Fibroblast of villous mesenchyme (primary cell): ENCODE data around the gene ATP6V0E1. TPM values are rescaled to one million over a fixed set of nuclear protein-coding genes. Genes with fewer than 3 reads are reported as not detected.

Source experiments
- DNase-seq: peaks from one replicate; pipeline ENCODE4 v3.0.0-alpha.2; 2010; ENCODE audit warnings: low read depth
- H3K4me3 ChIP-seq: 2 replicates; pipeline ENCODE4 v1.5.1; 2011; ENCODE audit warnings: low read depth, mild to moderate bottlenecking, low read length
- CTCF ChIP-seq: IDR thresholded peaks from 2 replicates; pipeline ENCODE4 v1.5.1; 2012; ENCODE audit warnings: low read depth, mild to moderate bottlenecking, low read length; ENCODE audit not compliant: insufficient read depth
- total RNA-seq: library from RNA; depleted of rRNA; stranded (reverse); fragments of >200 nt; gene quantifications from 2 replicates; pipeline ENCODE4 v1.2.3, GENCODE V29; 2012

ATP6V0E1 gene
- total RNA-seq, 1 donor: 177 TPM

GRCh38 chr5:173051746-173052145 lies 68.2 kb downstream of the ATP6V0E1 start:
- DNase-seq: peak; percentile 83
- no peak overlapping the region for H3K4me3 ChIP-seq
- no peak for TF ChIP-seq CTCF

- no peak overlapping the region for H3K4me3 ChIP-seq
- TF ChIP-seq CTCF: no peak
- DNase-seq: peak; percentile 39
Measured at GRCh38 chr5:173053041-173053440, 69.5 kb downstream of the ATP6V0E1 start.

- no peak for TF ChIP-seq CTCF
- peak overlapping the region; percentile 58 for H3K4me3 ChIP-seq
- DNase-seq: no peak
Measured at GRCh38 chr5:173055042-173055721, 71.6 kb downstream of the ATP6V0E1 start.

GRCh38 chr5:173055722-173055982 lies 72.1 kb downstream of the ATP6V0E1 start:
- no peak for TF ChIP-seq CTCF
- DNase-seq: no peak
- H3K4me3 ChIP-seq: peak overlapping the region; percentile 58

- no peak for TF ChIP-seq CTCF
- H3K4me3 ChIP-seq: peak within 1 kb of the TSS; percentile 76
- DNase-seq: peak; percentile 98
Measured at GRCh38 chr5:173055983-173056782, 72.6 kb downstream of the ATP6V0E1 start, which contains the start of gene CREBRF. TSS of gene CREBRF (plus strand) at chr5:173056352. CDS start at chr5:173080776, 24,424 bp downstream.

- no peak for TF ChIP-seq CTCF
- DNase-seq: no peak
Measured at GRCh38 chr5:173056783-173057061, 73.2 kb downstream of the ATP6V0E1 start.

More at GRCh38 chr5:173056783-173057061, 73.2 kb downstream of the ATP6V0E1 start:
- H3K4me3 ChIP-seq: peak overlapping the region; percentile 76
